Measurements from ENCODE around the gene GART.
A peak's percentile ranks its signal among the peaks of the same experiment; 100 is the strongest.

- TF ChIP-seq EZH2 (IDR thresholded peaks at IDR 0.05), result no peak
- 0 out of 2 replicates have a peak, but pooled peaks have one; percentile 20 for TF ChIP-seq POLR2AphosphoS5 (IDR thresholded peaks at IDR 0.05; ENCODE audit: borderline replicate concordance, low read depth, low read length)
- TF ChIP-seq FOXP2 (optimal IDR thresholded peaks at IDR 0.05; ENCODE audit: control extremely low read depth, extremely low read length, insufficient read depth), result no peak
Observed at GRCh38 chr21:33552999-33553598, 11.2 kb upstream of the GART start.
